Smooth muscle cell of the umbilical artery (primary cell): ENCODE measurements around the gene TOLLIP. TPM values are rescaled to one million over a fixed set of nuclear protein-coding genes. Genes with fewer than 3 reads are reported as not detected.

Source experiments
- total RNA-seq: library from RNA; depleted of rRNA; stranded (reverse); fragments of >200 nt; gene quantifications from 2 replicates; pipeline ENCODE4 v1.2.3, GENCODE V29; 2014

TOLLIP gene
- total RNA-seq: 29.4 and 38.8 TPM in 2 replicates

GRCh38 chr11:1309498-1310317, at the start of gene TOLLIP:
TOLLIP (minus strand) TSS chr11:1309632; CDS start chr11:1309498, 134 bp downstream.

Other genes starting within 250 kb of the TOLLIP start
- gene MUC2, start 234.8 kb downstream of the TOLLIP start, total RNA-seq: not detected in 2 replicates
- gene MUC5AC, start 151.7 kb downstream of the TOLLIP start, total RNA-seq: not detected in 2 replicates
- gene MUC5B, start 86.6 kb downstream of the TOLLIP start, total RNA-seq: not detected in 2 replicates
- gene BRSK2, start 80.3 kb upstream of the TOLLIP start, total RNA-seq: 0.65 and 0.89 TPM in 2 replicates
- 15.5 and 16.3 TPM in 2 replicates for gene MOB2, start 177.1 kb upstream of the TOLLIP start, total RNA-seq